IPS-18a (cell line): Measurements from ENCODE around the gene RP2.

Experiments used
- H3K27ac ChIP-seq: one replicate; pipeline ENCODE4 v1.5.1; 2013; ENCODE audit warnings: low read length
- H3K27me3 ChIP-seq: one replicate; pipeline ENCODE4 v1.6.1; 2013; ENCODE audit warnings: mild to moderate bottlenecking, low read length; ENCODE audit not compliant: control insufficient read depth, insufficient read depth
- H3K36me3 ChIP-seq: one replicate; pipeline ENCODE4 v1.6.1; 2013; ENCODE audit warnings: low read depth, low read length; ENCODE audit not compliant: control insufficient read depth
- H3K4me1 ChIP-seq: one replicate; pipeline ENCODE4 v1.6.1; 2013; ENCODE audit warnings: low read depth, low read length; ENCODE audit not compliant: control insufficient read depth
- H3K4me3 ChIP-seq: one replicate; pipeline ENCODE4 v1.5.1; 2013; ENCODE audit warnings: low read length
- H3K9ac ChIP-seq: one replicate; pipeline ENCODE4 v1.6.1; 2013; ENCODE audit warnings: mild to moderate bottlenecking, low read length, moderate library complexity
- H3K9me3 ChIP-seq: one replicate; pipeline ENCODE4 v1.6.1; 2013; ENCODE audit warnings: low read depth, low read length; ENCODE audit not compliant: control insufficient read depth

Gene RP2

DNA sequence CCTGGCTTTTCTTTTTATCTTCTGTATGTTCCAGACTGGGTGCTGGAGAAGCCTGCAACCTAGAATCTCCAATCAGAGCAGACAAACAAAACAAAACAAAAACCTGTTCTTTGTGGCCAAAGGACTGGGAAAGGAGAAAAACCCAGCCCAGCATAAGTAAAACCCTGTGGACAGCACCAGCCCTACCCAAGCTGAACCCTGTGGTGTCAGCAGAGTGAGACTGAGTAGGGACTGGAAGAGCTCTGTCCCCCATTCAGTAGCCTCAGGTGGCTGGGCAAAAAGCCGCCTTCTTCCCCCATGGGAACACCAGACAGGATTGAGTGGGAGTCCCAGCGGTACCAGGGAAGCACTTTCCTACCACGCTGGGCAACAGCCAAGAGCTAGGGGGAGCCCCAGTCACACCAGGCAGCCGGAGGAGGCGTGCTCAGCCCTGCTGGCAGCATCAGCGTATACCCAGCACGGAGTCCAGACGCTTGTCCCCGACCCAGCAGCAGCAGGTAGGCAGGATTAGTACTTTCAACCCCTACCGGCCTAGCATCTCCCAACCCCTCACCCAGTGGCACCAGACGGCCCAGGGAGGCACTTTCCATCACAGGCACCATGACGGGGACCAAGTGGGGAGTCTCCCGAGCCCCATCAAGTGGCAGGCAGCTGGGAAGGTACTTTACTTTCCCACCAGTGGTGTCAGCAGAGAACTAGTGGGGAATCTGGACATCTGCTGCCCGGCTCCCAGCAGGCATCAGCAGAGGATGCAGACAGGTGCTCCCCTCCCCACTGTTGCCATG is 66.8 kb downstream of the RP2 start:
- H3K27me3 ChIP-seq = no peaks in the 10 kb centered on the region
- no peaks in the 10 kb centered on the region for H3K4me1 ChIP-seq
- H3K27ac ChIP-seq = no peak overlapping the region
- no peak overlapping the region for H3K9ac ChIP-seq
- peak overlapping the region; percentile 64 for H3K4me3 ChIP-seq
- H3K36me3 ChIP-seq = no peaks in the 10 kb centered on the region
- H3K9me3 ChIP-seq = peaks cover 6% of the 10 kb centered on the region

DNA sequence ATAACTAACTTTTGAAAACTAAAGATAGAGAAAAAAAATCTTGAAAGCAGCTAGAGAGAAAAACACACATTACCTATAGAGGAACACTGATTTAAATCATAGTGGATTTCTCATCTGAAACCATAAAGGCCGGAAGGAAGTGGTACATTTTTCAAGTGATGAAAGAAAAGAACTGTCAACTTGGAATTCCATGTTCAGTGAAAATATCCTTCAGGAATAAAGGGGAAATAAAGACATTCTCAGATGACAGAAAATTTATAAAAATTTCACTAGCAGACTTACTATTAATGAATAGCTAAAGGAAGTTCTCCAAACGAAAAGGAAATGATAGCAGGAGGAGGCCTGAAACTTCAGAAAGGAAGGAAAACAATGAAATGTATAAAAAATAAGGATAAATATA is 67.8 kb downstream of the RP2 start:
- no peak overlapping the region for H3K27ac ChIP-seq
- no peaks in the 10 kb centered on the region for H3K4me1 ChIP-seq
- H3K9me3 ChIP-seq = peaks cover 15% of the 10 kb centered on the region
- H3K36me3 ChIP-seq = no peaks in the 10 kb centered on the region
- H3K9ac ChIP-seq = no peak overlapping the region
- H3K27me3 ChIP-seq = no peaks in the 10 kb centered on the region
- no peak overlapping the region for H3K4me3 ChIP-seq

DNA sequence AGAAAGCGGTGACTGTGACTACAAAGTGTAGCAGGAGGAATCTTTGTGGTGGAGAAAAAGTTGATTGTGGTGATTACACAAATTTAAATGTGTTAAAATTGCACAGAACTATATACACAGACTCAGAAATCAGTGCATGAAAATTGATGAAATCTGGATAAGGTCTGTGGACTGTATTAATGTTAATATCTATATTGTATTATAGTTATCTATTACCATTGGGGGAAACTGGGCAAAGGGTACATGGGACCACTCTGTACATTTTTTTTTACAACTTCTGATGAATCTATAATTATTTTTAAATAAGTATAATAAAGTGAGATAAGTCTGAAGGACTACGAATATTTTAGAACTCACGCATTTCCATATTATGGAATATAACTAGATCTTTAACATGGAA is 73.6 kb downstream of the RP2 start:
- no peak overlapping the region for H3K9ac ChIP-seq
- H3K4me1 ChIP-seq = no peaks in the 10 kb centered on the region
- H3K4me3 ChIP-seq = no peak overlapping the region
- H3K27me3 ChIP-seq = no peaks in the 10 kb centered on the region
- no peaks in the 10 kb centered on the region for H3K36me3 ChIP-seq
- H3K27ac ChIP-seq = no peak overlapping the region
- peaks cover 10% of the 10 kb centered on the region for H3K9me3 ChIP-seq

DNA sequence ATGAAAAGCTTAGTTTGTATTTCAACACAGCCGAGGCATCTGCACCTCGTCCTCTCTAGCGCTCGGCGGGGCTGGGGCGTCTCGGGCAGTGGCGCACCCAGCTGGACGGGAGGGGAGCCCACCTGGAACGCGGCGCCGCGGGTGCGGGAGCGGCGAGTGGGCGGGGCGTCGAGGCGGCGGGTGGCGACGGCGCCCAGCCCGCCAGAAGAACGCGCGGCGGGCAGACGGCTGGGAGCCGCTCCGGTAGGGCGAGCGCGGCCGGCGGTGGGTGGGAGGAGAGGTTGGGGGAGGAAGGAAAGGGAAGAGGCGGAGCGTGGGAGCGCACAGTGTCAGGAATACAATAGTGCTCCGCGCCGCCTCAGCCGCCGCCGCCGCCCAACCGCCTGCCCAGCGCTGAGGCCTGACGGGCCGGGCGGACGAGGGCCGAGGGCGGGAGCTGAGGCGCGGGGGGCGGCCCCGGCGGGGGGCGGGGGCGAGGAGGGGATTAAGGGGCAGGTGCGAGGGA is 75.3 kb downstream of the RP2 start, which contains the start of gene JADE3:
JADE3 (plus strand) TSS at position 324 of the 505 bp plus-strand sequence. CDS start 72,474 bp downstream, outside the sequence.
- H3K27ac ChIP-seq = no peak within 1 kb of the TSS
- H3K36me3 ChIP-seq = no peaks in the 10 kb centered on the region
- peaks cover 16% of the 10 kb centered on the region for H3K9me3 ChIP-seq
- peak within 1 kb of the TSS; percentile 73 for H3K9ac ChIP-seq
- no peaks in the 10 kb centered on the region for H3K4me1 ChIP-seq
- no peaks in the 10 kb centered on the region for H3K27me3 ChIP-seq
- H3K4me3 ChIP-seq = peak within 1 kb of the TSS; percentile 70

DNA sequence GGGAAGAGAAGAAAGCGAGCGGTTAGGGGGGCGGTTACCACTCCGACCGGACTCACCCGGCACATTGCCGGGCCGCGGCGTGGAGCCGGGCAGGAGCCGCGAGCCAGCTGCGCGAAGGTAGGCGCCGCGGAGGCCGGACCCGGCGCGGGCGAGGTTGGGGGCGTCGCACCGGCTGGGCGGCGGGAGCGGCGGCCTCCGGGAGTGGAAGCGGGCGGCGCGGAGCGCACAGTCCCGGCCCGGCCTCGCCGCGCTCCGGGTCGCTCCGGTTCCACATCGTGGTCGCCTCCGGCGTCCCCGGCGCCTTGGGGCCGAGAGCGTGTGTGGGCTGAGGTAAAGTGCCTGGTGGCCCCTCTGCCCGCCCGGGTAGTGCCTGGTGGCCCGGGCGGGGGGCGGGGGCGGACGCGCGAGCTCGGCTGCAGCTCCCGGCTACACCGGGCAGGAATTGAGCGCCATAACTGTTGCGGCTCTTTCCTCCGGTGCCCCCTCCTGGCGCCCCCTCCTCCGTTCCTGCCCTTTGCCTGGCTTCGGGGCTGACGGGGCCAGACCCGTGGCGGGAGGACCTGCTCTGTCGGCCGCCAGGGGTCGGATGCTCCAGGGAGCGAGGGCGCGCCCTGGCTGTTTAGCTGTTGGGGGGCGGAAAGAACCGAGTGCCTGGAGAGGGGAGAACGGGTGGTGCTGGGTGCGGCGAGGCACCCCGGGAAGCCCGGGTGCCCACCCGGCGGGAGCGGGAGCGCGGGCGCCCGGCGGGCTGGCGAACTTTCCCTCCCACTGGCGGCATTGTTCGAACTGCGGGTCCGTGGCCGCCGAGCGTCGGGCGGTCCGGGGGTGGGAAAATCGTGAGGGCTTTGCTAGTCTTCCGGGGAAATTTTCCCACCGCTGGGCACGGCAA is 76.0 kb downstream of the RP2 start:
- no peaks in the 10 kb centered on the region for H3K36me3 ChIP-seq
- peaks cover 16% of the 10 kb centered on the region for H3K9me3 ChIP-seq
- peak overlapping the region; percentile 73 for H3K9ac ChIP-seq
- H3K27me3 ChIP-seq = no peaks in the 10 kb centered on the region
- H3K27ac ChIP-seq = no peak overlapping the region
- no peaks in the 10 kb centered on the region for H3K4me1 ChIP-seq
- H3K4me3 ChIP-seq = peak overlapping the region; percentile 70

DNA sequence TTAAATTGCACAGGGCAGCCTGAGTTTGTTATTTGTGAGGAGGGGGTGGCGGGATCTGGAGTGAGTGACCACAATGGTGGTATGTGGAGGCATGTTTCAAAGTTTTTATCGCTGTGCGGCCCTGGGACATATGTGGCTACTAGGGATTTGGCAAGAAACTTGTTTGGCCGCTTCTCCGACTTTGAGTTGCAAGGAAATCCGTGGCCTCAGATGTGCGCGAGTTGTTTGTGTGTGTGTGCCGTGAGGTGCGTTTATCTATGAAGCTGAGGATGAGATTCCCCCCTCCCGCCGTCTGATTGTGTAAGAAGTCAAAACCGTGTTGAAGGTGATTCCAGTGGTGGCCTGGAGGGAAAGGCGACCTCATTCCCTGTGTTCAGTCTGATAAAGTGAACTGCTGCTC is 76.8 kb downstream of the RP2 start:
- peaks cover 14% of the 10 kb centered on the region for H3K9me3 ChIP-seq
- H3K27ac ChIP-seq = no peak overlapping the region
- H3K9ac ChIP-seq = peak overlapping the region; percentile 73
- H3K36me3 ChIP-seq = no peaks in the 10 kb centered on the region
- H3K4me1 ChIP-seq = no peaks in the 10 kb centered on the region
- no peaks in the 10 kb centered on the region for H3K27me3 ChIP-seq
- H3K4me3 ChIP-seq = peak overlapping the region; percentile 70

DNA sequence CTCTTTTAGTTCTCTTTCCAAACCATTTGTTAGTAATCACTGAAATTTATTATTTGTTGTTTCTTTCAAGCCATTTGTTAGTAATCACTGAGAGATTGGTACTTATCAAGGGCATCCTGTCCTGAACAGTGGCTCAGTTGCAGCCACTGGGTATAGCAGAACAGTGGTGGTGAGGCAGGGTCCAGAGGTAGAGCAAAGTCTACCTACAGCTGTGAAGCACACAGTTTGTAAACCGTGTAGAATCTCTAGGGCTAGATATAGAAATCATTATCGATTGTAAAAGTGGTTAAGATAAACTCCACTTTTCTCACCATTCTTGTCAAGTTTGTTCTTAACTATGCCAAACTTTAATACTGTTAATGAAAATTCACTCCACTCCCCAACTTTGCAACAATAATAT is 79.4 kb downstream of the RP2 start:
- no peaks in the 10 kb centered on the region for H3K36me3 ChIP-seq
- no peak overlapping the region for H3K4me3 ChIP-seq
- H3K4me1 ChIP-seq = no peaks in the 10 kb centered on the region
- H3K9ac ChIP-seq = no peak overlapping the region
- no peak overlapping the region for H3K27ac ChIP-seq
- peaks cover 13% of the 10 kb centered on the region for H3K9me3 ChIP-seq
- no peaks in the 10 kb centered on the region for H3K27me3 ChIP-seq

DNA sequence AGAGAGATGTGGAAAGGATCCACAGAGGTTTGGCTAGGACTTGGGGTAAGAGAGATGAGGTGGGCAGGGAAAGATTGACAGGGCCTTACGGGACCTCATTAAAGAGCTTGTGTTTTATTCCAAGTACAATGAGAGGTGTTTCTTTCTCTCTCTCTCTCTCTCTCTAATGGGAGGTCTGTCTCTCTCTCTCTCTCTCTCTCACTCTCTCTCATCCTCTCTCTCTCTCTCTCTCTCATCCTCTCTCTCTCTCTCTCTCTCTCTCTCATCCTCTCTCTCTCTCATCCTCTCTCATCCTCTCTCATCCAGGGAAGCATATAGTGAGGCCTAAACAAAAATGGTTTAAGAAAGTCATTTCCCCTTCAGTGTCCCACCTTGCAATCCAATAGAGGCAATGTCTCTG is 80.8 kb downstream of the RP2 start:
- no peaks in the 10 kb centered on the region for H3K36me3 ChIP-seq
- H3K9me3 ChIP-seq = peaks cover 13% of the 10 kb centered on the region
- H3K4me3 ChIP-seq = no peak overlapping the region
- no peak overlapping the region for H3K9ac ChIP-seq
- no peaks in the 10 kb centered on the region for H3K27me3 ChIP-seq
- no peak overlapping the region for H3K27ac ChIP-seq
- H3K4me1 ChIP-seq = no peaks in the 10 kb centered on the region

DNA sequence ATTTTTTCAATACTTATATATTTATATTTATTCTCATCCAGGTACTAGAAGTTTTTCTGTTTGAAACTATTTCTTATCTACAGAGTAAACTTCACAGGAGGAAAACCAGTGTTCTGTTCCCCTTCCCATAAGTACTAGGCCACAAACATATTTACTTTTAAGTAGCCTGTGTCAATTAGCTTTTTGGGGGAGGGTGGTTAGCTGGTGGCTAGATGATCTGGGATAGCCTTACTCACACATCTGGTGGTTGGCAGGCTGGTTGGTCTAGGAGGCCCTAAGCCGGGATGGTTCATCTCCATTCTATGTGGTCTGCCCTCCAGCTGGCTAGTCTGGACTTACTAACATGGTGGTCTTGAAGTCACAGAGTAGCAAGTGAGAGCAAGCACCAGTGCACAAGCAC is 81.6 kb downstream of the RP2 start:
- H3K9me3 ChIP-seq = peaks cover 13% of the 10 kb centered on the region
- H3K27me3 ChIP-seq = no peaks in the 10 kb centered on the region
- no peaks in the 10 kb centered on the region for H3K4me1 ChIP-seq
- H3K36me3 ChIP-seq = no peaks in the 10 kb centered on the region
- H3K9ac ChIP-seq = no peak overlapping the region
- no peak overlapping the region for H3K27ac ChIP-seq
- H3K4me3 ChIP-seq = no peak overlapping the region

DNA sequence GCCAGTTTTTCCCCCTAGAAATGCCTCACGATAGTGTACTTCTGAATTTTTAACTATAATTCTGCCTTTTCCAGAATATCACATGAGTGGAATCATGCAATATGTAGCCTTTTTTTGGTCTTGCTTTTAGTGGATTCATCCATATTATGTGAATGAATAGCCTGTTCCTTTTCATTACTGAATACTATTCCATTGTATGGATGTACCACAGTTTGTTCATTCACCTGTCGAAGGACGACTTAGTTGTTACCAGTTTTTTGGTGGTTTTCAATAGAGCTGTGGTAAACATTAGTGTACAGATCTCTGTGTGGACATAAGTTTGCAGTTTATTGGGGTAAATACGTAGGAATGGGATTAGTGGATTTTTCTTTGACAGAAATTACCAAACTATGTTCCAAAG is 83.4 kb downstream of the RP2 start:
- Histone ChIP-seq H3K27me3 (no peaks in the 10 kb centered on the region), H3K9me3 (peaks cover 15% of the 10 kb centered on the region), H3K9ac (no peak overlapping the region)

DNA sequence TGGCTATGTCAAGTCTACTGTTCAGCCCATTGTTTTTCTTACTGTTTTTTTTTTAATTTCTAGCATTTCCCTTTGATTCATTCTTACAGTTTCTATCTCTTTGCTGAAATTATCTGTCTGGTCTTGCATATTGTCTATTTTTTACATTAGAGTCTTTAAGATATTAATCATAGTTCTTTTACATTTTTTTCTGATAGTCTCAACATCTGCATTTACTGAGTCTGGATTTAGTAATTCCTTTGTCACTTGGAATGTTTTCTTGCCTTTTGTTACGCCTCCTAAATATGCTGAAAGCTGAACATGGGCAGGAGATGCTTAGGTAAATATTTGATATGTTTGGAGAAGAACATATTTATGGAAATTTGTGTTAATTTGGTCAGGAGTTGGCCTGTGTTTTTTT is 85.8 kb downstream of the RP2 start:
- no peak overlapping the region for H3K4me3 ChIP-seq
- no peak overlapping the region for H3K27ac ChIP-seq
- no peak overlapping the region for H3K9ac ChIP-seq
- no peaks in the 10 kb centered on the region for H3K27me3 ChIP-seq
- H3K9me3 ChIP-seq = peaks cover 14% of the 10 kb centered on the region
- no peaks in the 10 kb centered on the region for H3K36me3 ChIP-seq
- H3K4me1 ChIP-seq = no peaks in the 10 kb centered on the region

More for the DNA sequence above, 83.4 kb downstream of the RP2 start:
- Histone ChIP-seq H3K27ac (no peak overlapping the region), H3K4me3 (no peak overlapping the region), H3K4me1 (no peaks in the 10 kb centered on the region), H3K36me3 (no peaks in the 10 kb centered on the region)
